OCI-LY1 (cell line): ENCODE results near the gene FOSB.

ENCODE experiments used
- H2AFZ ChIP-seq: fragments of 200-600 bp; sonication (generic), shearing (Covaris generic); 2 replicates; pipeline ENCODE4 v1.6.0; 2014; ENCODE audit warnings: antibody characterized with exemption, mild to moderate bottlenecking, low read length
- H3F3A ChIP-seq: fragments of 200-600 bp; sonication (generic), shearing (Covaris generic); 2 replicates; pipeline ENCODE4 v1.6.0; 2014; ENCODE audit warnings: mild to moderate bottlenecking, antibody characterized with exemption, low read length, moderate library complexity; ENCODE audit not compliant: insufficient read depth
- H3K27ac ChIP-seq: fragments of 200-600 bp; sonication (generic); 2 replicates; pipeline ENCODE4 v1.5.1; 2014; ENCODE audit warnings: low read length, mixed run types, mild to moderate bottlenecking, low read depth; ENCODE audit not compliant: poor library complexity, severe bottlenecking
- H3K27me3 ChIP-seq: fragments of 200-600 bp; sonication (generic); 2 replicates; pipeline ENCODE4 v1.6.0; 2014; ENCODE audit warnings: antibody characterized with exemption, mild to moderate bottlenecking, low read length, moderate library complexity; ENCODE audit not compliant: insufficient read depth
- H3K36me3 ChIP-seq: fragments of 200-600 bp; sonication (generic); 2 replicates; pipeline ENCODE4 v1.6.1; 2014; ENCODE audit warnings: mild to moderate bottlenecking, antibody characterized with exemption, low read length, moderate library complexity, mixed read lengths; ENCODE audit not compliant: insufficient read depth
- H3K4me1 ChIP-seq: fragments of 200-600 bp; sonication (generic); 2 replicates; pipeline ENCODE4 v1.5.1; 2014; ENCODE audit warnings: mild to moderate bottlenecking, low read length, moderate library complexity; ENCODE audit not compliant: insufficient read depth, severe bottlenecking
- H3K4me2 ChIP-seq: fragments of 200-600 bp; sonication (generic), shearing (Covaris generic); 2 replicates; pipeline ENCODE4 v1.6.1; 2014; ENCODE audit warnings: low read length
- H3K4me3 ChIP-seq: fragments of 200-600 bp; sonication (generic); 2 replicates; pipeline ENCODE4 v1.5.1; 2014; ENCODE audit warnings: low read length, low read depth, mild to moderate bottlenecking, mixed read lengths; ENCODE audit not compliant: poor library complexity, severe bottlenecking
- H3K79me2 ChIP-seq: fragments of 200-600 bp; shearing (Covaris generic); 2 replicates; pipeline ENCODE4 v1.6.1; 2016; ENCODE audit warnings: mixed run types, low read length, mixed read lengths; ENCODE audit not compliant: insufficient read depth
- H3K9ac ChIP-seq: fragments of 200-600 bp; sonication (generic), shearing (Covaris generic); 2 replicates; pipeline ENCODE4 v1.6.1; 2014; ENCODE audit warnings: mild to moderate bottlenecking, low read length, mixed read lengths
- H3K9me2 ChIP-seq: fragments of 200-600 bp; sonication (generic), shearing (Covaris generic); 2 replicates; pipeline ENCODE4 v1.6.1; 2014; ENCODE audit warnings: low read depth, mild to moderate bottlenecking, low read length, mixed read lengths
- H3K9me3 ChIP-seq: fragments of 200-600 bp; shearing (Covaris generic); 2 replicates; pipeline ENCODE4 v1.6.1; 2014; ENCODE audit warnings: low read length, mixed read lengths
- H4K20me1 ChIP-seq: fragments of 200-600 bp; sonication (generic), shearing (Covaris generic); 2 replicates; pipeline ENCODE4 v1.6.0; 2016; ENCODE audit warnings: mild to moderate bottlenecking, low read length; ENCODE audit not compliant: insufficient read depth
- EZH2 ChIP-seq: fragments of 200-600 bp; sonication (generic), shearing (Covaris generic); IDR thresholded peaks from 2 replicates; pipeline ENCODE4 v1.8.0; 2017; ENCODE audit warnings: borderline replicate concordance, mixed run types, mild to moderate bottlenecking, antibody characterized with exemption, low read length, moderate library complexity, mixed read lengths
- TF ChIP-seq, protein P1 (sequence below): fragments of 200-600 bp; sonication (generic), shearing (Covaris generic); IDR thresholded peaks from 2 replicates; pipeline ENCODE4 v1.5.1; 2017; ENCODE audit warnings: mild to moderate bottlenecking, antibody characterized with exemption, low read length, moderate library complexity, mixed read lengths

FOSB gene

DNA sequence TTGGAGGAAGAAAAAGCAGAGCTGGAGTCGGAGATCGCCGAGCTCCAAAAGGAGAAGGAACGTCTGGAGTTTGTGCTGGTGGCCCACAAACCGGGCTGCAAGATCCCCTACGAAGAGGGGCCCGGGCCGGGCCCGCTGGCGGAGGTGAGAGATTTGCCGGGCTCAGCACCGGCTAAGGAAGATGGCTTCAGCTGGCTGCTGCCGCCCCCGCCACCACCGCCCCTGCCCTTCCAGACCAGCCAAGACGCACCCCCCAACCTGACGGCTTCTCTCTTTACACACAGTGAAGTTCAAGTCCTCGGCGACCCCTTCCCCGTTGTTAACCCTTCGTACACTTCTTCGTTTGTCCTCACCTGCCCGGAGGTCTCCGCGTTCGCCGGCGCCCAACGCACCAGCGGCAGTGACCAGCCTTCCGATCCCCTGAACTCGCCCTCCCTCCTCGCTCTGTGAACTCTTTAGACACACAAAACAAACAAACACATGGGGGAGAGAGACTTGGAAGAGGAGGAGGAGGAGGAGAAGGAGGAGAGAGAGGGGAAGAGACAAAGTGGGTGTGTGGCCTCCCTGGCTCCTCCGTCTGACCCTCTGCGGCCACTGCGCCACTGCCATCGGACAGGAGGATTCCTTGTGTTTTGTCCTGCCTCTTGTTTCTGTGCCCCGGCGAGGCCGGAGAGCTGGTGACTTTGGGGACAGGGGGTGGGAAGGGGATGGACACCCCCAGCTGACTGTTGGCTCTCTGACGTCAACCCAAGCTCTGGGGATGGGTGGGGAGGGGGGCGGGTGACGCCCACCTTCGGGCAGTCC, 5.0 kb downstream of the FOSB start:
- no peak overlapping the region for H2AFZ ChIP-seq
- H3K9me2 ChIP-seq, result no peaks in the 10 kb centered on the region
- no peak overlapping the region for H3K9ac ChIP-seq
- H3K4me2 ChIP-seq, result no peak overlapping the region
- no peaks in the 10 kb centered on the region for H3K9me3 ChIP-seq
- H3K36me3 ChIP-seq, result no peaks in the 10 kb centered on the region
- H4K20me1 ChIP-seq, result no peaks in the 10 kb centered on the region
- no peaks in the 10 kb centered on the region for H3F3A ChIP-seq
- TF ChIP-seq, protein P1, sequence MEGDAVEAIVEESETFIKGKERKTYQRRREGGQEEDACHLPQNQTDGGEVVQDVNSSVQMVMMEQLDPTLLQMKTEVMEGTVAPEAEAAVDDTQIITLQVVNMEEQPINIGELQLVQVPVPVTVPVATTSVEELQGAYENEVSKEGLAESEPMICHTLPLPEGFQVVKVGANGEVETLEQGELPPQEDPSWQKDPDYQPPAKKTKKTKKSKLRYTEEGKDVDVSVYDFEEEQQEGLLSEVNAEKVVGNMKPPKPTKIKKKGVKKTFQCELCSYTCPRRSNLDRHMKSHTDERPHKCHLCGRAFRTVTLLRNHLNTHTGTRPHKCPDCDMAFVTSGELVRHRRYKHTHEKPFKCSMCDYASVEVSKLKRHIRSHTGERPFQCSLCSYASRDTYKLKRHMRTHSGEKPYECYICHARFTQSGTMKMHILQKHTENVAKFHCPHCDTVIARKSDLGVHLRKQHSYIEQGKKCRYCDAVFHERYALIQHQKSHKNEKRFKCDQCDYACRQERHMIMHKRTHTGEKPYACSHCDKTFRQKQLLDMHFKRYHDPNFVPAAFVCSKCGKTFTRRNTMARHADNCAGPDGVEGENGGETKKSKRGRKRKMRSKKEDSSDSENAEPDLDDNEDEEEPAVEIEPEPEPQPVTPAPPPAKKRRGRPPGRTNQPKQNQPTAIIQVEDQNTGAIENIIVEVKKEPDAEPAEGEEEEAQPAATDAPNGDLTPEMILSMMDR, result no peak
- no peak for TF ChIP-seq EZH2
- no peak overlapping the region for H3K4me3 ChIP-seq
- H3K27ac ChIP-seq, result no peak overlapping the region
- H3K27me3 ChIP-seq, result peaks cover 8% of the 10 kb centered on the region
- H3K79me2 ChIP-seq, result no peaks in the 10 kb centered on the region
- H3K4me1 ChIP-seq, result peaks cover 29% of the 10 kb centered on the region

DNA sequence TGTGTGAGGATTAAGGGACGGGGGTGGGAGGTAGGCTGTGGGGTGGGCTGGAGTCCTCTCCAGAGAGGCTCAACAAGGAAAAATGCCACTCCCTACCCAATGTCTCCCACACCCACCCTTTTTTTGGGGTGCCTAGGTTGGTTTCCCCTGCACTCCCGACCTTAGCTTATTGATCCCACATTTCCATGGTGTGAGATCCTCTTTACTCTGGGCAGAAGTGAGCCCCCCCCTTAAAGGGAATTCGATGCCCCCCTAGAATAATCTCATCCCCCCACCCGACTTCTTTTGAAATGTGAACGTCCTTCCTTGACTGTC, 5.5 kb downstream of the FOSB start:
- Histone ChIP-seq H3K9me3 (no peaks in the 10 kb centered on the region), H3K79me2 (no peaks in the 10 kb centered on the region), H3K4me3 (no peak overlapping the region)

DNA sequence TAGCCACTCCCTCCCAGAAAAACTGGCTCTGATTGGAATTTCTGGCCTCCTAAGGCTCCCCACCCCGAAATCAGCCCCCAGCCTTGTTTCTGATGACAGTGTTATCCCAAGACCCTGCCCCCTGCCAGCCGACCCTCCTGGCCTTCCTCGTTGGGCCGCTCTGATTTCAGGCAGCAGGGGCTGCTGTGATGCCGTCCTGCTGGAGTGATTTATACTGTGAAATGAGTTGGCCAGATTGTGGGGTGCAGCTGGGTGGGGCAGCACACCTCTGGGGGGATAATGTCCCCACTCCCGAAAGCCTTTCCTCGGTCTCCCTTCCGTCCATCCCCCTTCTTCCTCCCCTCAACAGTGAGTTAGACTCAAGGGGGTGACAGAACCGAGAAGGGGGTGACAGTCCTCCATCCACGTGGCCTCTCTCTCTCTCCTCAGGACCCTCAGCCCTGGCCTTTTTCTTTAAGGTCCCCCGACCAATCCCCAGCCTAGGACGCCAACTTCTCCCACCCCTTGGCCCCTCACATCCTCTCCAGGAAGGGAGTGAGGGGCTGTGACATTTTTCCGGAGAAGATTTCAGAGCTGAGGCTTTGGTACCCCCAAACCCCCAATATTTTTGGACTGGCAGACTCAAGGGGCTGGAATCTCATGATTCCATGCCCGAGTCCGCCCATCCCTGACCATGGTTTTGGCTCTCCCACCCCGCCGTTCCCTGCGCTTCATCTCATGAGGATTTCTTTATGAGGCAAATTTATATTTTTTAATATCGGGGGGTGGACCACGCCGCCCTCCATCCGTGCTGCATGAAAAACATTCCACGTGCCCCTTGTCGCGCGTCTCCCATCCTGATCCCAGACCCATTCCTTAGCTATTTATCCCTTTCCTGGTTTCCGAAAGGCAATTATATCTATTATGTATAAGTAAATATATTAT, 6.1 kb downstream of the FOSB start:
- no peak overlapping the region for H2AFZ ChIP-seq
- H3K4me1 ChIP-seq, result peaks cover 28% of the 10 kb centered on the region
- no peaks in the 10 kb centered on the region for H3K9me3 ChIP-seq
- no peak overlapping the region for H3K27ac ChIP-seq
- no peaks in the 10 kb centered on the region for H3F3A ChIP-seq
- TF ChIP-seq, protein P1, result no peak
- TF ChIP-seq EZH2, result no peak
- H3K27me3 ChIP-seq, result peaks cover 8% of the 10 kb centered on the region
- no peaks in the 10 kb centered on the region for H3K79me2 ChIP-seq
- H3K4me2 ChIP-seq, result no peak overlapping the region
- no peaks in the 10 kb centered on the region for H4K20me1 ChIP-seq
- H3K4me3 ChIP-seq, result no peak overlapping the region
- H3K9me2 ChIP-seq, result no peaks in the 10 kb centered on the region
- no peaks in the 10 kb centered on the region for H3K36me3 ChIP-seq
- H3K9ac ChIP-seq, result no peak overlapping the region

More for the DNA sequence above, 5.5 kb downstream of the FOSB start:
- no peak overlapping the region for H3K27ac ChIP-seq
- no peaks in the 10 kb centered on the region for H4K20me1 ChIP-seq
- no peak overlapping the region for H2AFZ ChIP-seq
- no peak overlapping the region for H3K9ac ChIP-seq
- H3K36me3 ChIP-seq, result no peaks in the 10 kb centered on the region
- no peaks in the 10 kb centered on the region for H3K9me2 ChIP-seq
- H3K4me1 ChIP-seq, result peaks cover 29% of the 10 kb centered on the region
- TF ChIP-seq, protein P1, result no peak
- TF ChIP-seq EZH2, result no peak
- H3F3A ChIP-seq, result no peaks in the 10 kb centered on the region
- peaks cover 8% of the 10 kb centered on the region for H3K27me3 ChIP-seq
- H3K4me2 ChIP-seq, result no peak overlapping the region
